Astrocyte of the cerebellum (primary cell): ENCODE measurements around the gene CHN2.

ENCODE experiments used
- DNase-seq: peaks from one replicate; pipeline ENCODE4 v3.0.0-alpha.2; 2011; ENCODE audit warnings: low read depth
- H3K4me3 ChIP-seq: 2 replicates; pipeline ENCODE4 v1.5.1; 2011; ENCODE audit warnings: mild to moderate bottlenecking, low read depth, low read length, moderate library complexity
- in situ Hi-C: cut with HindIII; loops from 2 replicates; pipeline ENCODE4 v1.10.0; 2017; ENCODE audit warnings: low sequenced_read_pairs
- TF ChIP-seq, protein P1 (sequence below): IDR thresholded peaks from 2 replicates; pipeline ENCODE4 v1.5.1; 2012; ENCODE audit warnings: low read length, low read depth, moderate library complexity, mild to moderate bottlenecking; ENCODE audit errors: missing control alignments

CHN2 gene

DNA sequence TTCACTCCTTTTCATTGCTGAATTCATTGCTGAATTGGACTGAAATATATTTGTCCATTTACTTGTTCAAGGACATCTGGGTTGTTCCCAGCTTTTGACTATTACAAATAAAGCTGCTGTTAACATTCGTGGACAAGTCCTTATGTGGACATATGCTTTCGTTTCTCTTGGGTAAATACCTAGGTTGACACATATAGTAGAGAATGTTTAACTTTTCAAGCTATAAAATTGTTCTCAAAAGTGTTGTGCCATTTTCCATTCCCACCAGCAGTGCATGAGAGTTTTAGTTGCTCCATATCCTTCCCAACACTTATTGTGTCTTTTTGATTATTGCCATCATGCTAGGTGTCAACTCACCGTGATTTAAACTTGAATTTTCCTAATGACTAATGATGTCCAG lies 30.7 kb upstream of the CHN2 start:
- in situ Hi-C loops: no loop called here
- DNase-seq: no peak
- TF ChIP-seq, protein P1, sequence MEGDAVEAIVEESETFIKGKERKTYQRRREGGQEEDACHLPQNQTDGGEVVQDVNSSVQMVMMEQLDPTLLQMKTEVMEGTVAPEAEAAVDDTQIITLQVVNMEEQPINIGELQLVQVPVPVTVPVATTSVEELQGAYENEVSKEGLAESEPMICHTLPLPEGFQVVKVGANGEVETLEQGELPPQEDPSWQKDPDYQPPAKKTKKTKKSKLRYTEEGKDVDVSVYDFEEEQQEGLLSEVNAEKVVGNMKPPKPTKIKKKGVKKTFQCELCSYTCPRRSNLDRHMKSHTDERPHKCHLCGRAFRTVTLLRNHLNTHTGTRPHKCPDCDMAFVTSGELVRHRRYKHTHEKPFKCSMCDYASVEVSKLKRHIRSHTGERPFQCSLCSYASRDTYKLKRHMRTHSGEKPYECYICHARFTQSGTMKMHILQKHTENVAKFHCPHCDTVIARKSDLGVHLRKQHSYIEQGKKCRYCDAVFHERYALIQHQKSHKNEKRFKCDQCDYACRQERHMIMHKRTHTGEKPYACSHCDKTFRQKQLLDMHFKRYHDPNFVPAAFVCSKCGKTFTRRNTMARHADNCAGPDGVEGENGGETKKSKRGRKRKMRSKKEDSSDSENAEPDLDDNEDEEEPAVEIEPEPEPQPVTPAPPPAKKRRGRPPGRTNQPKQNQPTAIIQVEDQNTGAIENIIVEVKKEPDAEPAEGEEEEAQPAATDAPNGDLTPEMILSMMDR: no peak

DNA sequence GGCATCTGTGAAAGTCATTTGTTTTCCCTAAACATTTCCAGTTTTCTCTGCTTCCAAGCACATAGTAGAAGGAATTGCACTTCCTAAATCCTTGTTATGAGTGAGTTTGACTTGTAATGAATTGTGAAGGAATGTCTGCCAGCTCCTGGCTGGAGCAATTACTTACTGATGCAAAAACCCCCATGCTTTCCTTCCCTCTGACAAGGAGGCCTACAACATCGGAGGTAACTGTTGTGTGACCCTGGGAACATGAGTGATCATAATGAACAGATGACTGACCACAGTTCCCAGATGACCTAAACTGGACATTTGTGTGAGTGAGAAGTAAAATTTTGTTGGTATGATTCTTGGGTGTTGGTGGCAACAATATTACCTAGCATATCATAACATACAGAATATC lies 26.9 kb upstream of the CHN2 start:
- in situ Hi-C loops: no loop called here
- DNase-seq: no peak
- H3K4me3 ChIP-seq: no peak overlapping the region
- TF ChIP-seq, protein P1: no peak

More for the DNA sequence above, 30.7 kb upstream of the CHN2 start:
- no peak overlapping the region for H3K4me3 ChIP-seq

- H3K4me3 ChIP-seq: no peak overlapping the region
- in situ Hi-C loops: no loop called here
- TF ChIP-seq, protein P1: no peak
Measured at GRCh38 chr7:29170781-29171180, 23.8 kb upstream of the CHN2 start.

DNA sequence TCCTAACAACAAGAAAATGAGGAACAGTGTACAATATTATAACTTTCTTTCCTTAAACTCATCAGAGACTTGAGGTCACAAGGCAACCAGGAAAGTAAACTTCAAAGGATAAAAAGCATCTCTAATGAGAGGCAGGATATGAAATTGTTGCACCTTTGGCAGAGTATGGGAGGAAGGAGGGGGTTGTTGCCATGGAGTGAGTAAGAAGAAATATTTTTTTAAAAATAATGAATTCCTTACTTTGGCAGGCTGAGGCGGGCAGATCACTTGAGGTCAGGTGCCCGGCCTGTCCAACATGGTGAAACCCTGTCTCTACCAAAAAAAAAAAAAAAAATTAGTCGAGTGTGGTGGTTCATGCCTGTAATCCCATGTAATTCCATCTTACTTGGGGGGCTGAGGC lies 21.1 kb upstream of the CHN2 start:
- in situ Hi-C loops: no loop called here
- no peak for DNase-seq
- TF ChIP-seq, protein P1: no peak
- H3K4me3 ChIP-seq: no peak overlapping the region

More at GRCh38 chr7:29170781-29171180, 23.8 kb upstream of the CHN2 start:
- DNase-seq: no peak

DNA sequence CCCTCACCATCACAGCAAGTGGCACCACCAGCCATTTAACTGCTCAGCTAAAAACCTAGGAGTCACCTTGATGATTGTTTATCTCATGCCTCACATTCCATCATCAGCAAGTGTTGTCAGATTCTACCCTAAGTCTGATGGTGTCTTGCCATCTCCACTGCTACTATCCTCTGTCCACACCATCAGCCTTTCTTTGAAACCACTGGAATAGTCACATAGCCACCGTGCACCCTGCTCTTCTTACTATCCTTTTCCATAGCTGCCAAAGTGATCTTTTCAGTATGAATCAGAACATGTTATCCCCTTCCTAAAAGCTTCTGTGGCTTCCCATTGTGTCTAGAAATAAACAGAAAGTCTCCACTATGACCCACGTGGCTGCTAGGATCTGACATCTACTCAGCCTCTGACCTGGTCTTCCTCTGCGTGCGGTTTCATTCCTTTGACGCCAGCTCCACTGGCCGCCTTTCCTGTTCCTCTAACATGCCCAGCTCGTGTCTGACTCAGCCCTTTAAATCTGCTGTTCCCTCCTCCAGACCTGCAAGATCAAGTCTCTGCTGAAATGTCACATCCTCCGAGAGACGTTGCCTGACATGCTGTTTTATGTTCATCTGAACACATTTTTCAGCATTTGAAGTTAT lies 16.5 kb upstream of the CHN2 start:
- in situ Hi-C loops: no loop called here
- no peak overlapping the region for H3K4me3 ChIP-seq
- no peak for DNase-seq
- TF ChIP-seq, protein P1: no peak

GRCh38 chr7:29179115-29179514 lies 15.5 kb upstream of the CHN2 start:
- in situ Hi-C loops: no loop called here
- H3K4me3 ChIP-seq: no peak overlapping the region
- DNase-seq: no peak
- TF ChIP-seq, protein P1: no peak
